GM10266 (cell line): ENCODE results near the gene FFAR2.

Experiments used
- DNase-seq: peaks from one replicate; pipeline ENCODE4 v3.0.0; 2012; ENCODE audit errors: extremely low spot score
- CTCF ChIP-seq: IDR thresholded peaks from 2 replicates; pipeline ENCODE4 v1.5.1; 2012; ENCODE audit warnings: mild to moderate bottlenecking, low read depth; ENCODE audit not compliant: control insufficient read depth, insufficient read depth; ENCODE audit errors: missing control alignments

FFAR2 gene

GRCh38 chr19:35478794-35479677, 31.0 kb downstream of the FFAR2 start:
- no peak for TF ChIP-seq CTCF
- DNase-seq: no peak

- no peak for TF ChIP-seq CTCF
- no peak for DNase-seq
Observed at GRCh38 chr19:35483089-35483488, 35.0 kb downstream of the FFAR2 start.

- peak; percentile 81 for DNase-seq
- no peak for TF ChIP-seq CTCF
Observed at GRCh38 chr19:35484252-35485036, 36.4 kb downstream of the FFAR2 start.

- DNase-seq: no peak
- no peak for TF ChIP-seq CTCF
Observed at GRCh38 chr19:35486268-35486708, 38.2 kb downstream of the FFAR2 start.

- TF ChIP-seq CTCF: no peak
- DNase-seq: no peak
Observed at GRCh38 chr19:35487656-35488182, 39.7 kb downstream of the FFAR2 start.

- DNase-seq: no peak
- no peak for TF ChIP-seq CTCF
Observed at GRCh38 chr19:35488677-35489076, 40.6 kb downstream of the FFAR2 start.
